ENCODE data around the gene KIAA0753. TPM values are rescaled to one million over a fixed set of nuclear protein-coding genes. Genes with fewer than 3 reads are reported as not detected.
A peak's percentile ranks its signal among the peaks of the same experiment; 100 is the strongest.

The KIAA0753 gene
- total and polyA plus RNA-seq, 9 of the 15 experiments (the other 6 are each of a cell fraction or from before 2014, with no cell fraction given), result 2.0 to 9.0 (median 6.9) TPM

- TF ChIP-seq ARID3A (IDR thresholded peaks at IDR 0.05; ENCODE audit: borderline replicate concordance, low read depth, low read length) (no peak), ZNF57 (CRISPR knock-in tag; IDR thresholded peaks at IDR 0.05) (no peak), NFATC3 (IDR thresholded peaks at IDR 0.05) (no peak), HOXB6 (CRISPR knock-in tag; IDR thresholded peaks at IDR 0.05; ENCODE audit: borderline replicate concordance) (no peak), RBBP5 (IDR thresholded peaks at IDR 0.05; ENCODE audit: borderline replicate concordance, insufficient read depth, low read length, poor library complexity, severe bottlenecking) (peak; percentile 74), POLR2B (IDR thresholded peaks at IDR 0.05; ENCODE audit: low read depth, partially characterized antibody) (peak; percentile 83), ZNF699 (CRISPR knock-in tag; IDR thresholded peaks at IDR 0.05; ENCODE audit: insufficient replicate concordance) (no peak), ARID1B (IDR thresholded peaks at IDR 0.05) (no peak), ZEB2 (IDR thresholded peaks at IDR 0.05) (no peak), DIDO1 (tag; IDR thresholded peaks at IDR 0.05; ENCODE audit: low read depth) (0 out of 2 replicates have a peak, but pooled peaks have one; percentile 34), MYNN (IDR thresholded peaks at IDR 0.05) (0 out of 2 replicates have a peak, but pooled peaks have one; percentile 34), MYNN (CRISPR knock-in tag; IDR thresholded peaks at IDR 0.05) (no peak), DLX4 (CRISPR knock-in tag; IDR thresholded peaks at IDR 0.05) (no peak), SLC30A9 (CRISPR knock-in tag; IDR thresholded peaks at IDR 0.05) (no peak), SRSF3 (IDR thresholded peaks at IDR 0.05; ENCODE audit: insufficient read depth, low read length) (no peak)
These were observed at the start of gene KIAA0753, which contains the start of gene TXNDC17 (continued) for GRCh38 chr17:6640536-6641246.

All from K562 (cell line).